Right lung (tissue), 5 donors: ENCODE measurements around the gene KRT86. TPM values are rescaled to one million over a fixed set of nuclear protein-coding genes. Genes with fewer than 3 reads are reported as not detected.
A peak's percentile ranks its signal among the peaks of the same experiment; 100 is the strongest.
"Not testable (repeated sequence)": the region's sequence is repeated elsewhere in the genome, so short reads cannot be mapped to it uniquely, and the experiment has no call there.

Experiments
- DNase-seq, 2 donors: peaks; one replicate each; pipeline ENCODE4 v3.0.0-alpha.2; 2013
- polyA plus RNA-seq, 5 donors: library from polyadenylated mRNA; unstranded; fragments of 120-200 nt; gene quantifications; one replicate each; pipeline versions ENCODE4 v1.2.1 to v1.2.3, GENCODE V29; 2013; ENCODE audit warnings: inconsistent platforms in 1 of 5, low replicate concordance in 1 of 5; ENCODE audit not compliant: insufficient read length in 5 of 5, insufficient read depth in 1 of 5

The KRT86 gene
- polyA plus RNA-seq, 5 donors: 0.08 to 0.24 (median 0.18) TPM; not detected in 1

DNA sequence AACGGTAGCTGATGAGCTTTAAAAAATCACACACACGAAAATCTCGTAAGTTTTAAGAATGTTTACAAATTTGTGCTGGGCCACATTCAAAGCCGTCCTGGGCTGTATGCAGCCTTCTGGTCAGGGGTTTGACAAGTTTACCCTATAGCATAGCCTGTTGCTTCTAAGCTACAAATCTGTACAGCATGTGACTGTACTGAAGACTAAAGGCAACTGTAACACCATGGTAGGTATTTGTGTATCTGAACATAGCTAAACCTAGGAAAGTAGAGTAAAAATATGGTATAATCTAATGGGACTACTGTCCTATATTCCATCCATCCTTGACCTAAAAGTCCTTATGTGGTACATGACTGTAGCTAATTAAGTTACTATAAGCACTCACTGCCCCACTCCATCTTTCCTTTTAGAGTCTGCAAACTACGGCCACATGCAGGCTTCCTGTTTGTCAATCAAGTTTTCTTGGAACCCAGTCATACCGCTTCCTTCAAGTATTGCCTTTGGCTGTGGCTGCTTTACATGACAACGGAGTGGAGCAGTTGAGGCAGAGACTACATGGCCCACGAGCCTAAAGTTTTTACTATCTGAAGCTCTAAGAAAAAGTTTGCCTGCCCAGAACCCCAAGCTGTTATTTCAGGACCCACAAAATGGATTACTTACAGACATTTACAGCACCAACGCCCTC lies 22.9 kb upstream of the KRT86 start:
- DNase-seq: no peak

DNA sequence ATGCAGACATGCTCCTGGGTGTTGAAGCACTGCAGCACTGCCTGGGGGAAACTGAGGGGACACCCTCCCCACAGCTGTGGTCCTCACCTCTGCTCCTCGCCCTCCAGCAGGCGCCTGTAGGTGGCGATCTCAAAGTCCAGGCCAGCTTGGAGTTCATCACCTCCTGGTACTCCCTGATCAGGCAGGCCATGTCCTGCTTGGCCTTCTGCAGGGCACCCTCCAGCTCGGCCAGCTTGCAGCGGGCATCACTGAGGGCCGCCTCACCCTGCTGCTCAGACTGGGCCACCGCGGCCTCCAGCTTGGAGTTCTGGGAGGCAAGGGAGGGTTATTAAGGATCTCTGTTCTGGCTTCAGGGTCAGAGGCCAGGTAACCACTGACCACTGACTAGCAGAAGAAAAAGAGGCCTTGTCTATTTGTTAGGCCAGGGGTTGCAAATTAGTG lies 22.2 kb upstream of the KRT86 start:
- DNase-seq: not testable (repeated sequence)

DNA sequence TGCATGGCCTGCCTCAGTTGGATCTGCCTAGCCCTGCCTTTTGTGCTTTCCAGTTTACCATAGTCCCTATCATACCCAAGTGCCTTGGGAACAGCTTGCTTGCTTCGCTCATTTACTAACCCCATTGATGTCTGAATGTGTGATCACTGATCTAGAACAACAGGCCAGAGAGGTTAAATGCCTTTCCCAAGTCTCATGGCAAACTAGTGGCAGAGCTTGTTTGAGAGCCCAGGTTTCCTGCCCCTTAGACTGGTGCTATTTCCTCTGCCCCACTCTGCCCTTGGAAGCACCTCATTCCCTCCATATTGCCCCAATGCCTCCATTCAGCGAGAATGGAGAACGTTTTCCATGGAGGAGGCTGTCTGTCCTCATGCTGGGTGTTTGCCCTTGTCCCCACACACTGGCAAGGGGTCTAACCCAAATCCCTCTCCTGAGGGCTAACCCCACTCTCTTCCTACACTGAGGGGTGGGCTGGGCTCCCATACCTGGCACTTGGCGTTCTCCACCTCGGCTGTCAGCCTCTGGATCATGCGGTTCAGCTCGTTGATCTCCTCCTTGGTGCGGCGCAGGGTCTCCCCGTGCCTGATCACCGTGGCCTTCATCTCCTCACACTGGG lies 21.6 kb upstream of the KRT86 start:
- no peak for DNase-seq

DNA sequence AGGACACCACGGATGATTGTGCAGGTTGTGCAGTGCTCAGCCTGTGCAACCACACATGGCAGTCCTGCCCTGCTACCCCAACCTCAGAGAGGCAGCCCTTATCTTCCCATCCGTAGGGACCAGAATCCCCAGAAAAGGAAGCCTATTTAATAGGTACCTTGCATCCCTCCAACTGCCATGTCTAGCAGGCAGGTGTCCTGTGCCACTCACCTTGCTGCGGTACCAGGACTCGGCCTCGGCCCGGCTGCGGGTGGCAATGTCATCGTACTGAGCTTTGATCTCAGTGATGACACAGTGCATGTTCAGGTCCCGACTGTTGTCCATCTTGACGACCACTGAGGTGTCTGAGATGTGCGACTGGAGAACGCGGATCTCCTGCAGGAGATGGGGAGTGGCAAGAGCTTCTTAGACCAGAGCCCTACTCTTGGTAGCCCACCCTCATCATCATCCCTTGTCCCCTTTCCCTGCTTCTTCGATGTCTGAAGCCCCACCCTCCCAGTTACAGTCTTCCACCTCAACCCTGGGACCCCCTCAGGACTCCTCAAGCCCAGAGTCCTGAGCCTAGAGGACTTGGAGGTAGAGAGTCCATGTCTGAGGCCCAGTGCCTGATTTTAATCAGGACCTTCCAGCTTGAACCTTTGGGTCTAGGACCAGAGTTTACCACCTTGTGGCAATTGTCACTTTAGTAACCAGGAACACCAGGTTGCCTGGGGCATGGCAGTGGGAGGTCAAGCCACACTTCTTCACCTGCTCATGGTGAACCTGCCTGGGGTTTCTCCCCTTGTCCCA lies 20.9 kb upstream of the KRT86 start:
- DNase-seq: no peak

DNA sequence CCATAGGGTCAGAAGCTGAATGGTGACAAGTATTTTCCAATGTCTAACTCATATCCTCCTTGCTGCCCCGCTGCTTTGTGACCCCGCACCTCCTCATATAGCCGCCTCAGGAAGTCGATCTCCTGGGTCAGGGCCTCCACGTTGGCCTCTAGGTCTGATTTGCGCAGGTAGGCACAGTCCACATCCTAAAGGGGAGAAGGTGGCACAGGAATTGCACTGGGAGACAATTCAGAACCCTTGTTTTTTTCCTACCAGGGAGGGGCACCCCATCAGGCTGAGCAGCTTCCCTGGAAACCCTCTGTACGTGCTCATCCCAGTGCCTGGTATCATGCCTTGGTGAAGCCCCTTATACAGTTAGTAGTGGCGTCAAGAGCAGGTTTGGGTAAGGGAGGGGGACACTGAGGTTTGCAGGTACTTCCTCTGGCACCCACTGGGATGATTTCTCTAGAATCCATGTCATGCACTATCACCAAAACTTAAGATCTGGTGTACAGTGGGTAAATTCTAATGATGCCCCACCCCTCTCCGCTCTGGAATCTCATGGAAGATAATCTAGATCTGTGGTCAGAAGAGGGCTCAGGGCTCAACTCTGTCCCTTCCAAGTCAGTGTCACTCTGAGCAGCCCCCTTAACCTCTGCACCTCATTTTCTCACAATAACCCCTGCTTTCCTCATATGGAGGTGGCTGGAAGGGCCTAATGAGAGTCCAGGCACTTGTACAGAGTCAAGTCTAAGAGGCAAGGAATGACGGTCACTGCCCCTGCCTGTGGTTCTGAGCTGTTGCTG lies 20.1 kb upstream of the KRT86 start:
- no peak for DNase-seq

DNA sequence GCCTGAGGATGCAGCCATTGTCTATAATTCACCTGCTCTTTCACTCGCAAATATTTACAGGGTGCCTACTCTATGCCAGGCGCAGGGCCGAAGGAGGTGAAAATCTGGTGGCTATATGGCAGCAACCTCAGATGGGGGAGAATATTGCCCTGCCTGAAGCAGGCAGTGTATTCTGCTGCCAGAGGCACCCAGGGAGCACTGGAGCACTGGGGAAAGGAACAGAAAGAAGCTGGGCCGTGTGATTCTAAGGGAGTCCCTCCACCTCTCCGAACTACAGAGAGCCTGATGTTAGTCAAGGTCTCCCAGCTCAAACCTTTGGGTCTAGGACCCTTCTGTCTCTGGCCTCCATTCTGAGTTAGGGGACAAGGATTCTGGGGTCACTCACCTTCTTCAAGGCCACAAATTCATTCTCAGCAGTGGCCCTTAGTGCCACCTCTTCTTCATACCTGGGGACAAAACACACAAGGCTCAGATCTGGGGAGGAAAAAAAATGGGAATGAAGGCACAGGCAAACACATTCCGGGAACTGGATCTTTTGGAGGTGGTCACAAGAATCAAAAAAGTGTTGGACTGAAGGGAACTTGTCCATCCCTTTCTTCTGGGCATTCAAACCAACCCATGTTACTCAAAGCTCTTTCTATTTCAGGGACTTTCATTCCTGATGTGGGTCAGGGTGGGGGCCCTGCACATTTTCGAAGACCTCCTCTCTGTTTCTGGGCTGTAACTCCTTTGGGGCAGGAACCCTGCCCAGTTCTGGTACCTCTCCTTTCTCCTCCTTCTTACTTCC lies 19.3 kb upstream of the KRT86 start:
- no peak for DNase-seq

DNA sequence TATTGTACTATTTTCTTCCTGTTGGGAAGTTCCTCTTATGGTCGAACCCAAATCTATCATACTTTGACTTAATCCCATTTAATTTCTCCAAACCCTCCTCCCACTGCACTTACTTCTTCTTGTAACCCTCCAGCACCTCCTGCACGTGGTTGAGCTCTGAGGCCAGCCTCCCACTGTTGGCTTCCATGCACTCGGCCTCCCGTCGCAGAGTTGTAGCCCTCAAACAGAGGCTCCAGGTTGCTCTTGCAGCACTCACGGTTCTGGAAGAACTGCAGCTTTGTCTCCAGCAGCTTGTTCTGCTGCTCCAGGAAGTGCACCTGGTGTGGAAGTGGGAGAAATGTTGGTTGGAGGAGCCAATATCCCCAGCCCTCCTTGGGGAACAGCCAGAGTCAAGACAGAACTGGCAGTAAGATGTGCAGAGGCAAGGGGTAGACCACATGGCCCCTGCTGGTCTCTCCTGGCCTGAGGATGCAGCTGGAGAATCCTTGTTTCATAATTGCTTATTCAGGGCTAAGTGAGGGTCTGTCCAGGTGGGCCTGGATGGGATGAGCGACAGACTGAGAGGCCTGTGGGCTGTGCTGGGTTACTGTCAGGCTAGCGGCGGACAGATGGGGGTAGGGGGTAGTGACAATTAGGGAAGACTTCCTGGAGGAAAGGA lies 18.4 kb upstream of the KRT86 start:
- no peak for DNase-seq

DNA sequence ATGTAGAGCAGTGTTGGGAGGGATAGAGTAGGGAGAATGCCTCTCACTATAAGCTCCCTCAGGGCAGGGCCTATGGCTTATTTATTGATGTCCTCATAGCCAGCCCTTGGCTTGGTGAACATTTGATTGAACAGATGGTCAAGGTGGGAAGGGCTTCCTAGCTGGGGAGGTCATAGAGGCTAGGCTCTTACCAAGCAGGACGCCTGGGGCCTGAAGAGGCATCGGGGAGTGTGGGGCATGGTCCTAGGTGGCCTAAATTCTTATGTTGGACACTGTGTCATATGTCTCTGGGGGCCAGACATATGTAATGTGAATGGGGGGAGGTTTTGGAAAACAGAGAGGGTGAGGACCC lies 17.9 kb upstream of the KRT86 start:
- DNase-seq: no peak

DNA sequence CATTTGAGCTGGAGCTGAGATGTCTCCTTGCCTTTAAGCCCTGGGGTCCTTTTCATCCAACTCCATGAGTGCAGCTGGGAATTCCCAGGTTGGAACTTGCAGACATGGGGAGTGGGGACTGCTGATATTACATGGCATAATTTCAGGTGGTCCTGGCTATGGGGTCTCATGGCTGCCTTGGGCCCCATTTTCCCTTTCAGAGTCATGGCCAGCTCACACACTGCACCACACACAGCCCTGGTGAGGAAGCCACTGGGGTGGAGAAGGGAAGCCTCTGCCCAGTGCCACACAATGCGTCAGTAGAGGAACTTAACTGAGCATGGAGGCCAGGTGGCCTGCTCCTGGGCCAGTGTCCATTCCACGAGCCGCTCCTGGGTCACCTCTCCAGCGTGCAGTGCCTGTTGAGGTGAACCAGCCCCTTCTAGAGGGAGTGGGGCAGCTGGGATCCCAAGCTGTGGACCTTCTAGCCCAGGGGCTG lies 17.3 kb upstream of the KRT86 start:
- no peak for DNase-seq

DNA sequence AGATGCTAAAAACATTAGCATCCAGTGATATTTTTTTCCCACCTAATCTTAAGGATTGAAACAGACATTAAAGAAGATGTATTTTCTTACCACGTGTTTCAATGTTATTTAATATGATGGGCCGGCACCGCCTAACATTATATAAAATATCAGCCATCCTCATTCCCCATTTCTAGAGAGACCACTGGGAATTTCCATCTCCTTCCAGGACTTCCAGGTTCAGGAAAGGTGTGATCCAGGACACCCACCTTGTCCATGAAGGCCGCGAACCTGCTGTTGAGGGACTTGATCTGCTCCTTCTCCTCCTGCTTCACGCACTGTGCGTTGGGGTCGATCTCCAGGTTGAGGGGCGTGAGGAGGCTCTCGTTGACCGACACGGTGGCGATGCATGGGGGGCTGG lies 16.5 kb upstream of the KRT86 start:
- not testable (repeated sequence) for DNase-seq

DNA sequence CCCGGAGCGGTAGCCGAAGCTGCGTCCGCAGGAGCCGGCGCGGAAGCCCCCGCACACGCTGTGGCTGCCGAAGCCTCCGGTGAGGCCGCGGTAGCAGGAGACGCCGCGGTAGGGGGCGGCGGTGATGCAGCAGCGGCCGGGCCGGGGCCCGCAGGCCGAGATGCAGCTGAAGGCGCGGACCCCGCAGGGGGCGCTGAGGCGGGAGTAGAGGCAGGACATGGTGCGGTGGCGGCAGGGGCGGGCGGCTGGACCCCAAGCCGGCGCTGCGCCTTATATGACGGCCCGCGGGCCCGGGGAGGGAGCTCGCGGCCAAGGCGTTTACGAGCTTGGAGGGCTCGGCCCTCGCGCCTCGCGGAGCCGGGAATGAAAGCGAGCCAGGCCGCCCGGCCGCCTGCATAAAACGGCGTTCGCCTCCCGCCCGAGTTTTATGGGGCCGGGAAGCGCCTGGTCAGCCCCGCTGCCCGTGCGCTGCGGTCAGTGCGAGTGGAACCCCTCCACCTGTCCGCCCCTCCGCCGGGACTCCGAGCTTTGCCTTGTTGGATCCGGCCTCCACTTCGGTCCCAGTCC lies 16.0 kb upstream of the KRT86 start:
- no peak for DNase-seq

DNA sequence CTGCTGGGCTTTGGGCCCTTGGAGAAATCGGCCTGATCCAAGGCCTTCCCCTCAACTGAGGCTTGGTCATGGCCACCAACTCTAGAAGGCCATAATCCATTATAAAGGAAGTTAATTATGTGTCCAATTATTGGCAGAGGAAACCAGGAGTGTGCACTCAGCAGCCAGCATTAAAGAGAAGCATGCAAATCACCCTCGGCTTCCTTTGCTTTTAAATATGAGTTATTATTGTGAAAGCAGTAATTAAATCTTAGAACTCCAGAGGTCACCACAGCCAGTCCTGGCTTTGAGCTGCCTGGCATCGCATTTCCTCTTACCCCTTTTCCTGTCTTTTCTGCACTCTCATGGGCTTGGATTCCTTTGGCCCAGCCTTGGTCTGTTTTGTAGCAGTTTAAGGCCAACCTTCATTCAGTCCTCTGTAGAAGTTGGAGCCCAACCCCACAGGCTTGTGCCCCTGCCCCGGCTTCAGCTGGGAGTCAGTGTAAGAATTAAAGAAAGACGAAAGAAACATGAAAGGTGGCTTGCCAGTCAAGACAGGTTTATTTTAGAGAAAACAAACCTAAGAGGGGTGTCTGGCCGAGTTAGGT lies 14.7 kb upstream of the KRT86 start:
- DNase-seq: no peak

DNA sequence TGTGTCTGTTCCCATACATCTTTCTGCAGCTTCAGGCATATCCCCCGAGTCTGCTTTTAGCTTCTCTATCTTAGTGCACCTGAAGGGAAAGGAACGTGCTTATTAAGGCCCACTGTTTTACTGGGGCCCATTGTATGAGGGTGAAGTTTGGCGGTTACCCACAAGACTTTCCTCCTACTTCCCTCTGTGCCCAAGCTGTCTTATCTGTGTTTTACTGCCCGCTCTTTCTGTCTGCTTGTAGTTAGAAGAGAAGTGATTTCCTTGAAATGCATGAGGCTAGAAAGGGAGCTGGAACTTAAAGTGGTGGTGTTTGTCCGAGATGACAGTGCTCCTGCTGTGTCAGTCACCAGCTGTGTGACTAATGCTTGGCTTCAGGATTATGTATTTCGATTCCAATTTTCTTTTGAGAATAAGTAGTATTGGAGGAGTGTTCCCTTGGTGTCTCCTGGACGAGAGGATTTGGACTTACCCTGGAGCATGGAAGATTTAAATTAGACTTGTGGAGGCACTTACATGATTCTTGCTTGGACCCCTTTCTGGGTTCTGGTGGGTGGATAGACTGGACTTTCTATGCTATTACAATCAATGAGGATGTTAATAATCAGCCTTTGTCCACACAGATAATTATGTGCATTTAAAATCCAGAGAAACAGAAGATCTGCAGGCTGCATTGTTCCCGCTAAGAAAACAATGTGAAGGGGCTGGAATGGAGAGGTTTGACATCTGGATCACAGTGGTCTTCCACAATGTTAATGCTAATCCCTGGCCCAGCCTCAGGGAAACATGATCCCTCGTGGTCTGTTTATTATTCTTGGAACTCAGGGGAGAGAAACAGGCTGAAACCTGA lies 13.9 kb upstream of the KRT86 start:
- DNase-seq: no peak

DNA sequence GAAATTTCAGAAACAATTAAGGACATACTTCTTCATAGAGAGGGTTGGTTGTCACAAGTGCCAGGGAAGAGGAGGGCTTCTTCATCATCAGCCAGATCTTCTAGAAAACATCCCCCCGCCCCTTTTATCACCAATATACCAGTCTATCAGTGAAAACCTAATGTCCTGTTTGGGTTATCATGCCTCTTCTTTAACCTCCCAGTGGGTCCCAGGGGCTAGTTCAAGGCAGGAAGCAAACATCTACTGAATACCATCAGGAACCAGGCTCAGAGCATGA lies 13.3 kb upstream of the KRT86 start:
- DNase-seq: no peak

DNA sequence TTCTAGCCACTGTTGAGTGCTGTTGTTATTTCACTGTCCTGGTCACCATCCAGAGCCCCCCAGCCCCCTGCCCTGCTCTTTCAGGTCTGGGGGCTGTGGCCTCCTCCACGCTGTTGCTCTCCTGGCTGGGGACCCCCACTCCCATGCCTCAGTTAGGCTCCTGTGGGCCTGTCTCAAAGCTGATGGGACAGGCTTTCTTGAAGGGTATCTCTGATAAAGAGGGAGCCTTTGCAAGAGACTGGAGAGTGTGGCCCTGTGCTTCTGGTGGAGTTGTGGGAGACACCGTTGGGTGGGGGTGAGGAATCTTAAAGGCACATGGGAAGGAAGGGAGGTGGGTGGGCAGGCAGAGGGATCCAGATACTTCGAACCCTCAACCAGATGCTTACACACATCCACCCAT lies 12.2 kb upstream of the KRT86 start:
- DNase-seq: no peak

DNA sequence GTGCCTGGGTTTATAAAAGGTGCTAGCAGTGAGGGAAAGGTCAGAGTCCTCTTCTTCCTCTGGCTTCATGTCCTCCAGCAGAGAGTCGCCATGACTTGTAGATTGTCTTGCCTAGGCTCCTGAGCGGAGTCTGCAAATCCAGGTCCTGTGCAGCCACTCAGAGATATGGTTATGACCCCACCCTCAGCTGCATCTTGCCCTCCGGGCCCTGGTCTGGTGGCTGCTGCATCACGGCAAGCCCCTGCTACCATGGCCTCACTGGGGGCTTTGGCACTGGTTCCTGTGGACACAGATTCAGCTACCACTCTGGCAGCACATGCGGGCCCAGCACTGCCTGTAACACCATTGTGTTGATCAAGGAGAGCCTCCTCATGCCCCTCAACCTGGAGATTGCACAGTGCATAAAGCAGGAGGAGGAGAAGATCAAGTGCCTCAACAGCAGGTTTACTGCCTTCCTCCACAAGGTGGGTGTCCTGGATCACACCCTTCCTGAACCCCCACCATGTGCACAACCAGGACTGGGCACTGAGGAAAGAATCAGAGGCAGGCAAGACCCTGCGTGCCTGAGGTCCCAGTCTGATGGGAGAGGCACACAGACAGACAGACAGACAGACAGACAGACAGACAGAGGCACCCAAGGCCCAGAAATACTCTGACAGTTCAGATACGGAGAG lies 10.5 kb upstream of the KRT86 start:
- DNase-seq: no peak

DNA sequence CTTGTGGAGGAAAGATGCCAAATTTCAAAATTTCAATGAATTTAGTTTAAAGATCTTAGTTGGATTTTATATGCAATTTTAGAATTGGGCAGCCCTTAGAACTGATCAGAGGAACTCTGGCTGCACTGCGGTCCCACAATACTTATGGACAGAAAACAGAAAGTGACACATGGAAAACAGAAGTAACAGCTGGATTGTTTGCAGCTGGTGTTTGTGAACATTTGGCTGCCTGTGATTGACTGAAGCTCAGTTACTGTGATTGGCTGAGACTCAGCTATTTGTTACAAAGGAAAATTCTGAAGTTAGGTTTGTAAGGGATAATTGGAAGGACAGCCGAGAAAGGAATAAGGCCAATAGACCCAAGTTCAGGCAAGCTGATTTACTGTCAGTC lies 10.0 kb upstream of the KRT86 start:
- peak in 1 of 2 donors; percentile 55 for DNase-seq

DNA sequence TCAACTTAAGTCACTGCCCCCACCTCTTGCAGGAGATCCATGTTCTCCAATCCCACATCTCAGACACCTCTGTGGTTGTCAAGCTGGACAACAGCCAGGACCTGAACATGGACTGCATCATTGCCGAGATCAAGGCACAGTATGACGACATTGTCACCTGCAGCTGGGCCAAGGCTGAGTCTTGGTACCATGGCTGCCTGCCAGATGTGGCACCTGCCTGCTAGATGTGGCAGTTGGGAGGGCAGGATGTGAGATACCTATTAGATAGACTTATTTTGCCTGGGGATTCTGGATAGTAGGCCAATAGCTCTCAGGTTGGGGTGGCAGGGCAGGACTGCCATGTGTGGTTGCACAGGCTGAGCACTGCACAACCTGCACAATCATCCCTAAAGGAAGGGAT lies 7.9 kb upstream of the KRT86 start:
- DNase-seq: no peak

DNA sequence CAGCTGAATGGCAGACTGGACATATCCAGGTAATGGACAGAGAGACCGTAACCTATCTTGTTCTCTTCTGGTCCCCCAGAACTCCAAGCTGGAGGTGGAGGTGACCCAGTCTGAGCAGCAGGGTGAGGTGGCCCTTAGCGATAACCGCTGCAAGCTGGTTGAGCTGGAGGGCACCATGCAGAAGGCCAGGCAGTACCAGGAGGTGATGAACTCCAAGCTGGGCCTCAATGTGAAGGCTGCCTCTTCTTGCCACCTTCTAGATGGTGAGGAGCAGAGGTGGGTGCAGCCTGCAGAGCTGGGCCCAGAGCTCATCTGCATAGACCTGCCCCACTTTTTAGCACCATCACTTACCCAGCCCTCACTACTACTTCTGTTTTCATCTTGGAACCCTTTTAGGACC lies 7.2 kb upstream of the KRT86 start:
- DNase-seq: no peak
